Osteoblast (primary cell): ENCODE results near the gene KIF26B. TPM values are rescaled to one million over a fixed set of nuclear protein-coding genes. Genes with fewer than 3 reads are reported as not detected.

Source experiments
- DNase-seq: peaks from one replicate; pipeline ENCODE4 v3.0.0; 2011; ENCODE audit warnings: low spot score, mixed read lengths; ENCODE audit not compliant: insufficient read length; ENCODE audit errors: missing footprints
- H2AFZ ChIP-seq: 2 replicates; pipeline ENCODE4 v1.6.0; 2011; ENCODE audit warnings: mild to moderate bottlenecking, low read length
- H3K27ac ChIP-seq: 2 replicates; pipeline ENCODE4 v1.5.1; 2011; ENCODE audit warnings: mild to moderate bottlenecking, low read depth, low read length, moderate library complexity
- H3K27me3 ChIP-seq: 2 replicates; pipeline ENCODE4 v1.6.0; 2012; ENCODE audit warnings: mild to moderate bottlenecking, control low read depth, inconsistent platforms, low read length, moderate library complexity; ENCODE audit not compliant: insufficient read depth
- H3K36me3 ChIP-seq: 2 replicates; pipeline ENCODE4 v1.5.1; 2011; ENCODE audit warnings: mild to moderate bottlenecking, low read length, control low read depth, moderate library complexity; ENCODE audit not compliant: insufficient read depth
- H3K4me1 ChIP-seq: 2 replicates; pipeline ENCODE4 v1.5.1; 2011; ENCODE audit warnings: mild to moderate bottlenecking, low read length, control low read depth, moderate library complexity; ENCODE audit not compliant: insufficient read depth
- H3K4me2 ChIP-seq: 2 replicates; pipeline ENCODE4 v1.6.0; 2011; ENCODE audit warnings: mild to moderate bottlenecking, low read length; ENCODE audit not compliant: insufficient read depth
- H3K4me3 ChIP-seq: fragments of 200-600 bp; sonication (generic); 3 replicates; pipeline ENCODE4 v1.5.1; 2012; ENCODE audit warnings: mild to moderate bottlenecking, low read length, inconsistent platforms; ENCODE audit not compliant: insufficient read depth
- H3K79me2 ChIP-seq: 2 replicates; pipeline ENCODE4 v1.6.0; 2012; ENCODE audit warnings: mild to moderate bottlenecking, low read length, control low read depth, inconsistent platforms; ENCODE audit not compliant: insufficient read depth
- H3K9me3 ChIP-seq: 2 replicates; pipeline ENCODE4 v1.5.1; 2011; ENCODE audit warnings: low read depth, low read length, control low read depth
- H4K20me1 ChIP-seq: 2 replicates; pipeline ENCODE4 v1.6.0; 2012; ENCODE audit warnings: mild to moderate bottlenecking, low read length, control low read depth; ENCODE audit not compliant: insufficient read depth
- total RNA-seq: library from RNA; depleted of rRNA; stranded (reverse); fragments of >200 nt; gene quantifications from 2 replicates; pipeline ENCODE4 v1.2.3, GENCODE V29; 2012
- TF ChIP-seq, protein P1 (sequence below): IDR thresholded peaks from 2 replicates; pipeline ENCODE4 v1.5.1; 2011; ENCODE audit warnings: mild to moderate bottlenecking, low read depth, low read length, moderate library complexity; ENCODE audit errors: extremely low read depth

KIF26B gene
- total RNA-seq, 1 donor = 22.1 TPM

DNA sequence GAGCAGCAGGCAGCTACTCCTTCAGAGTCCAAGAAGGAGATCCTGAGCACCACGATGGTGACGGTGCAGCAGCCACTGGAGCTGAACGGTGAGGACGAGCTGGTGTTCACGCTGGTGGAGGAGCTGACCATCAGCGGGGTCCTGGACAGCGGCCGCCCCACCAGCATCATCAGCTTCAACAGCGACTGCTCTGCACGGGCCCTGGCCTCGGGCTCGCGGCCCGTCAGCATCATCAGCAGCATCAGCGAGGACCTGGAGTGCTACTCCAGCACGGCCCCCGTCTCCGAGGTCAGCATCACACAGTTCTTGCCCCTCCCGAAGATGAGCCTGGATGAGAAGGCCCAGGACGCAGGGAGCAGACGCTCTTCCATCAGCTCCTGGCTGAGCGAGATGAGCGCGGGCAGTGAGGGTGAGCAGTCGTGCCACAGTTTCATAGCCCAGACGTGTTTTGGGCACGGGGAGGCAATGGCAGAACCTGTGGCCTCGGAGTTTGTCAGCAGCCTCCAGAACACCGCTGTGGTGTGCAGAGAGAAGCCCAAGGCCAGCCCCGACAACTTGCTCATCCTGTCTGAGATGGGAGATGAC is 531.8 kb downstream of the KIF26B start:
- TF ChIP-seq, protein P1, sequence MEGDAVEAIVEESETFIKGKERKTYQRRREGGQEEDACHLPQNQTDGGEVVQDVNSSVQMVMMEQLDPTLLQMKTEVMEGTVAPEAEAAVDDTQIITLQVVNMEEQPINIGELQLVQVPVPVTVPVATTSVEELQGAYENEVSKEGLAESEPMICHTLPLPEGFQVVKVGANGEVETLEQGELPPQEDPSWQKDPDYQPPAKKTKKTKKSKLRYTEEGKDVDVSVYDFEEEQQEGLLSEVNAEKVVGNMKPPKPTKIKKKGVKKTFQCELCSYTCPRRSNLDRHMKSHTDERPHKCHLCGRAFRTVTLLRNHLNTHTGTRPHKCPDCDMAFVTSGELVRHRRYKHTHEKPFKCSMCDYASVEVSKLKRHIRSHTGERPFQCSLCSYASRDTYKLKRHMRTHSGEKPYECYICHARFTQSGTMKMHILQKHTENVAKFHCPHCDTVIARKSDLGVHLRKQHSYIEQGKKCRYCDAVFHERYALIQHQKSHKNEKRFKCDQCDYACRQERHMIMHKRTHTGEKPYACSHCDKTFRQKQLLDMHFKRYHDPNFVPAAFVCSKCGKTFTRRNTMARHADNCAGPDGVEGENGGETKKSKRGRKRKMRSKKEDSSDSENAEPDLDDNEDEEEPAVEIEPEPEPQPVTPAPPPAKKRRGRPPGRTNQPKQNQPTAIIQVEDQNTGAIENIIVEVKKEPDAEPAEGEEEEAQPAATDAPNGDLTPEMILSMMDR = no peak
- Histone ChIP-seq H2AFZ (no peak overlapping the region), H3K79me2 (no peaks in the 10 kb centered on the region), H3K27me3 (no peaks in the 10 kb centered on the region), H3K9me3 (no peaks in the 10 kb centered on the region), H3K4me2 (no peak overlapping the region), H3K4me3 (no peak overlapping the region), H3K4me1 (no peaks in the 10 kb centered on the region), H4K20me1 (no peaks in the 10 kb centered on the region), H3K27ac (no peak overlapping the region), H3K36me3 (no peaks in the 10 kb centered on the region)
- DNase-seq = peak; percentile 78

DNA sequence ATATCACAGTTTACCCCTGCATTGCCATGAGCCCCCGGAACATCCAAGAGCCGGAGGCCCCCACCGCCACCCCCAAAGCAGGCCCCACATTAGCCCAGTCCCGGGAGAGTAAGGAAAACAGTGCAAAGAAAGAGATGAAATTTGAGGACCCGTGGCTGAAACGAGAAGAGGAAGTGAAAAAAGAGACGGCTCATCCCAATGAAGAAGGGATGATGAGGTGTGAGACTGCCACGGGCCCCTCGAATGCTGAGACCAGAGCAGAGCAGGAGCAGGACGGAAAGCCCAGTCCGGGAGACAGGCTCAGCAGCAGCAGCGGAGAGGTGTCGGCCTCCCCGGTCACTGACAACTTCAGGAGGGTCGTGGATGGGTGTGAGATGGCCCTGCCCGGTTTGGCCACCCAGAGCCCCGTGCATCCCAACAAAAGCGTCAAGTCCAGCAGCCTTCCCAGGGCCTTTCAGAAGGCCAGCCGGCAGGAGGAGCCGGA is 532.4 kb downstream of the KIF26B start:
- Histone ChIP-seq H3K79me2 (no peaks in the 10 kb centered on the region), H3K4me1 (no peaks in the 10 kb centered on the region), H3K36me3 (no peaks in the 10 kb centered on the region), H3K27ac (no peak overlapping the region), H3K4me2 (no peak overlapping the region), H3K27me3 (no peaks in the 10 kb centered on the region), H3K4me3 (no peak overlapping the region), H4K20me1 (no peaks in the 10 kb centered on the region), H3K9me3 (no peaks in the 10 kb centered on the region), H2AFZ (no peak overlapping the region)
- TF ChIP-seq, protein P1 = no peak
- no peak for DNase-seq

DNA sequence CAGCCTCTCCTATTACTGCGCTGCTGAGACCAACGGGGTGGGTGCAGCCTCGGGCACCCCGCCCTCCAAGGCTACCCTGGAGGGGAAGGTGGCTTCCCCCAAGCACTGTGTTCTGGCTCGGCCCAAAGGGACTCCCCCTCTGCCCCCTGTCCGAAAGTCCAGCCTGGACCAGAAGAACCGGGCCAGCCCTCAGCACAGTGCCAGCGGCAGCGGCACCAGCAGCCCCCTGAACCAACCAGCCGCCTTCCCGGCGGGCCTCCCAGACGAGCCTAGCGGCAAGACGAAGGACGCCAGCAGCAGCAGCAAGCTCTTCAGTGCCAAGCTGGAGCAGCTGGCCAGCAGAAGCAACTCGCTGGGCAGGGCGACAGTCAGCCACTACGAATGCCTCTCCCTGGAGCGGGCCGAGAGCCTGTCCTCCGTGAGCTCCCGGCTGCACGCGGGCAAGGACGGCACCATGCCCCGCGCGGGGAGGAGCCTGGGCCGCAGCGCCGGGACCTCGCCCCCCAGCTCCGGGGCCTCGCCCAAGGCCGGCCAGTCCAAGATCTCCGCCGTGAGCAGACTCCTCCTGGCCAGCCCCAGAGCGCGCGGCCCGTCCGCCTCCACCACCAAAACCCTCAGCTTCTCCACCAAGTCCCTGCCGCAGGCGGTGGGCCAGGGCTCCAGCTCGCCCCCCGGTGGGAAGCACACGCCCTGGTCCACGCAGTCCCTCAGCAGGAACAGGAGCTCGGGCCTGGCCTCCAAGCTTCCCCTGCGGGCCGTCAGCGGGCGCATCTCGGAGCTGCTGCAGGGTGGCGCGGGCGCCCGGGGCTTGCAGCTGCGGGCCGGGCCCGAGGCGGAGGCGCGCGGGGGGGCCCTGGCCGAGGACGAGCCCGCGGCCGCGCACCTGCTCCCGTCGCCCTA is 533.1 kb downstream of the KIF26B start:
- H3K4me3 ChIP-seq = no peak overlapping the region
- peak; percentile 79 for DNase-seq
- no peaks in the 10 kb centered on the region for H3K9me3 ChIP-seq
- H3K27ac ChIP-seq = no peak overlapping the region
- H3K36me3 ChIP-seq = no peaks in the 10 kb centered on the region
- no peak overlapping the region for H2AFZ ChIP-seq
- no peaks in the 10 kb centered on the region for H3K79me2 ChIP-seq
- H3K27me3 ChIP-seq = no peaks in the 10 kb centered on the region
- H3K4me2 ChIP-seq = no peak overlapping the region
- H3K4me1 ChIP-seq = no peaks in the 10 kb centered on the region
- TF ChIP-seq, protein P1 = no peak
- no peaks in the 10 kb centered on the region for H4K20me1 ChIP-seq
